HepG2 (cell line): ENCODE results near the gene B3GNT5. TPM values are rescaled to one million over a fixed set of nuclear protein-coding genes. Genes with fewer than 3 reads are reported as not detected.

Source experiments
- ATAC-seq: fragments of 200-7000 bp; cut with Tn5 transposase; 3 replicates; pipeline ENCODE4 v1.9.1; 2020; ENCODE audit warnings: mild to moderate bottlenecking, moderate library complexity
- BruUV-seq: library from RNA; stranded (reverse); fragments of 400-500 nt; replicated peaks from 2 replicates; lab custom pipeline; 2021; lab: Mats Ljungman, UMichigan
- CTCF ChIA-PET: fragments of 300-600 bp; formaldehyde crosslinking; extraction: SDS; loops from one replicate; lab custom pipeline; 2021; ENCODE audit warnings: low total read pairs, inconsistent platforms, low intra/inter-chr PET ratio; lab: Yijun Ruan, JAX
- POLR2A ChIA-PET: fragments of 350-600 bp; sonication (Branson Sonifier 250); formaldehyde crosslinking; loops from one replicate; lab custom pipeline; 2020; ENCODE audit warnings: antibody characterized with exemption, inconsistent platforms; lab: Yijun Ruan, JAX
- DNase-seq: peaks from one replicate; pipeline ENCODE4 v3.0.0-alpha.2; 2015; ENCODE audit warnings: low spot score
- FAIRE-seq: peaks from 3 replicates; lab custom pipeline; 2011; peaks lifted over from hg19 to GRCh38; lab: Jason Lieb, UNC
- H2AFZ ChIP-seq: one replicate; pipeline ENCODE4 v1.6.1; 2011; ENCODE audit warnings: low read length, inconsistent platforms
- H3K27ac ChIP-seq: fragments of 300-600 bp; 3 replicates; pipeline ENCODE4 v1.8.0; 2011; ENCODE audit warnings: mixed run types, mild to moderate bottlenecking, mixed read lengths, low read length, inconsistent platforms; ENCODE audit not compliant: insufficient read depth; ENCODE audit errors: extremely low read length
- H3K27me3 ChIP-seq, 2 experiments: fragments of 200-600 bp in 1 of 2; 2 replicates in 1 of 2; 3 replicates in 1 of 2; pipeline versions ENCODE4 v1.6.0 to v1.8.0; 2011; ENCODE audit warnings: low read length in 2 of 2, mild to moderate bottlenecking in 2 of 2, moderate library complexity in 2 of 2, inconsistent platforms in 1 of 2; ENCODE audit not compliant: insufficient read depth in 2 of 2, control insufficient read depth in 1 of 2
- H3K36me3 ChIP-seq, 2 experiments: fragments of 200-600 bp in 1 of 2; replicated peaks in 1 of 2; 2 replicates in 1 of 2; 3 replicates in 1 of 2; pipeline versions ENCODE4 v1.5.1 to v1.8.0; 2011; ENCODE audit warnings: low read length in 2 of 2, inconsistent platforms in 1 of 2; ENCODE audit not compliant: insufficient read depth in 2 of 2, control insufficient read depth in 1 of 2
- H3K4me1 ChIP-seq: 2 replicates; pipeline ENCODE4 v1.5.1; 2012; ENCODE audit warnings: low read length, inconsistent platforms; ENCODE audit not compliant: insufficient read depth
- H3K4me2 ChIP-seq: 2 replicates; pipeline ENCODE4 v1.6.0; 2011; ENCODE audit warnings: low read depth, low read length, inconsistent platforms
- H3K4me3 ChIP-seq, 3 experiments: fragments of 200-600 bp in 1 of 3; sonication (generic), shearing (Covaris generic) in 1 of 3; replicated peaks in 1 of 3; 2 replicates each; pipeline ENCODE4 v1.5.1; 2011 to 2016; ENCODE audit warnings: low read length in 3 of 3, inconsistent platforms in 2 of 3, low read depth in 2 of 3, mild to moderate bottlenecking in 2 of 3, control low read depth in 1 of 3, mixed read lengths in 1 of 3; ENCODE audit not compliant: insufficient read depth in 1 of 3
- H3K79me2 ChIP-seq: one replicate; pipeline ENCODE4 v1.6.1; 2011; ENCODE audit warnings: low read length, inconsistent platforms; ENCODE audit not compliant: insufficient read depth
- H3K9ac ChIP-seq: 2 replicates; pipeline ENCODE4 v1.6.0; 2011; ENCODE audit warnings: mild to moderate bottlenecking, low read depth, low read length, inconsistent platforms; ENCODE audit not compliant: insufficient read depth
- H3K9me3 ChIP-seq: 2 replicates; pipeline ENCODE4 v1.5.1; 2012; ENCODE audit warnings: mild to moderate bottlenecking, low read length
- H4K20me1 ChIP-seq: 2 replicates; pipeline ENCODE4 v1.6.0; 2011; ENCODE audit warnings: inconsistent platforms, mild to moderate bottlenecking, low read length, moderate library complexity; ENCODE audit not compliant: insufficient read depth
- PCBP1 ChIP-seq: fragments of 200-400 bp; formaldehyde crosslinking; IDR thresholded peaks from 2 replicates; pipeline ENCODE4 v1.6.1; 2017; ENCODE audit warnings: mild to moderate bottlenecking, low read depth, low read length, borderline replicate concordance
- YEATS2 ChIP-seq: sonication (generic); formaldehyde crosslinking; IDR thresholded peaks from 2 replicates; pipeline ENCODE4 v1.4.0; 2020; ENCODE audit warnings: missing genetic modification reagents, borderline replicate concordance
- ZBTB26 ChIP-seq: IDR thresholded peaks from 2 replicates; pipeline ENCODE4 v1.6.1; 2016; ENCODE audit warnings: missing compliant biosample characterization, missing genetic modification reagents, borderline replicate concordance
- ZBTB49 ChIP-seq: sonication (generic); formaldehyde crosslinking; IDR thresholded peaks from 2 replicates; pipeline ENCODE4 v1.4.0; 2020; ENCODE audit warnings: missing genetic modification reagents, borderline replicate concordance
- ZMYM3 ChIP-seq: sonication (generic); formaldehyde crosslinking; IDR thresholded peaks from 2 replicates; pipeline ENCODE4 v1.5.1; 2020; ENCODE audit warnings: mild to moderate bottlenecking, missing genetic modification reagents
- ZNF549 ChIP-seq: sonication (generic); formaldehyde crosslinking; IDR thresholded peaks from 2 replicates; pipeline ENCODE4 v1.5.0; 2020; ENCODE audit warnings: missing genetic modification reagents
- ZNF792 ChIP-seq: IDR thresholded peaks from 2 replicates; pipeline ENCODE4 v1.6.1; 2016
- ZSCAN20 ChIP-seq: sonication (generic); formaldehyde crosslinking; IDR thresholded peaks from 2 replicates; pipeline ENCODE4 v1.4.0; 2020; ENCODE audit warnings: missing genetic modification reagents, mild to moderate bottlenecking, borderline replicate concordance
- WGBS: methylation state at CpG from one replicate; pipeline ENCODE4 v1.1.6; 2017; ENCODE audit warnings: low lambda C conversion rate; 5-methylcytosine and 5-hydroxymethylcytosine counted together
- in situ Hi-C: cut with HindIII; loops from 2 replicates; pipeline ENCODE4 v1.10.0; 2017; ENCODE audit warnings: low pct_unique_long_range_greater_than_20kb; ENCODE audit not compliant: extremely low pct_ligation_motif_present
- intact Hi-C: fragments of 100-400 bp; cut with micrococcal nuclease; formaldehyde crosslinking; loops from one replicate; pipeline ENCODE4 v1.10.0; 2022; ENCODE audit not compliant: unreplicated experiment
- polyA plus RNA-seq, 8 experiments: library from polyadenylated mRNA; depleted of rRNA in 3 of 8; stranded (reverse) in 7 of 8; unstranded in 1 of 8; fragments of >200 nt; fragmentation: Illumina TruSeq in 4 of 8; extraction: Trizol in 4 of 8; gene quantifications; 2 replicates each; pipeline versions ENCODE4 v1.2.1 to v1.2.3, GENCODE V29; 2011 to 2016; ENCODE audit warnings: low read depth in 4 of 8, missing spikeins in 1 of 8, mixed read lengths in 1 of 8; ENCODE audit not compliant: insufficient read depth in 1 of 8
- total RNA-seq, 5 experiments: library from RNA; depleted of rRNA; stranded (reverse); fragments of >200 nt; fragmentation: Illumina TruSeq; extraction: Trizol; gene quantifications; 2 replicates each; pipeline ENCODE4 v1.2.3, GENCODE V29; 2016; ENCODE audit warnings: low read depth in 1 of 5
- TF ChIP-seq, protein P1 (sequence below): sonication (generic); formaldehyde crosslinking; IDR thresholded peaks from 2 replicates; pipeline ENCODE4 v1.5.1; 2020; ENCODE audit warnings: missing genetic modification reagents, mild to moderate bottlenecking, borderline replicate concordance

Gene B3GNT5
- total and polyA plus RNA-seq, 2 of the 13 experiments (the other 11 are each of a cell fraction or from before 2014, with no cell fraction given), result not detected

DNA sequence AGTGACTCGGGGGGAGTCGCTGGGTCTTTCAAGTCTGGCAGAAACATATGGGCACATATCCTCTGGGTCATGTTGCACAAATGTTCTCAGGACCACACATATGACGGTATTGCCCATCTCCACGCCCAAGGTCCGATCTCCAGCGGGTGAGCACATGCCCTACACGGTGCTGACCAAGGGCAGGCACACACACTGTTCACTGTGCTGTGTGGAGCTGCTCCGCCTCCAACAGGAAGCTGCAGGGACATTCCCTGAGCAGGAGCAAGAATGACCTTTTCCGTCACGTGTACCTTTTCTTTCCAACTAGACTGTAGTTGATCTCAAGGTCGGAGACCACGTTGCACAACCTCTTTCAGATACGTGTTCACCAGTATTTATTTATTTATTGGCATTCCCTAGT lies 41.7 kb upstream of the B3GNT5 start (continued):
- TF ChIP-seq YEATS2 (CRISPR knock-in tag), result peak; percentile 30; the same call in 1 of the 2 replicates

- H3K4me1 ChIP-seq, result peaks cover 16% of the 10 kb centered on the region
- ChIA-PET POLR2A (no interaction called here), CTCF (no interaction called here)
- no peak overlapping the region for H3K4me2 ChIP-seq
- no peaks in the 10 kb centered on the region for H3K9me3 ChIP-seq
- H2AFZ ChIP-seq, result no peak overlapping the region
- in situ Hi-C loops (no loop called here), intact Hi-C loops (no loop called here)
- H4K20me1 ChIP-seq, result no peaks in the 10 kb centered on the region
- H3K9ac ChIP-seq, result no peak overlapping the region
- WGBS, result 59% methylated on average over 12 of the region's 12 CpGs
- H3K4me3 ChIP-seq, result no peak overlapping the region
- no peaks in the 10 kb centered on the region for H3K79me2 ChIP-seq
- TF ChIP-seq ZMYM3 (CRISPR knock-in tag) (no peak), ZSCAN20 (CRISPR knock-in tag) (no peak), ZNF792 (CRISPR knock-in tag) (no peak)
- no peak for FAIRE-seq
- no peaks in the 10 kb centered on the region for H3K36me3 ChIP-seq
- BruUV-seq, result no TSS peak
- no peak for ATAC-seq
- H3K27ac ChIP-seq, result no peak overlapping the region
- no peak for DNase-seq
- peaks cover 0 to 14% of the 10 kb centered on the region in 2 experiments; a peak in 1 of 5 replicates for H3K27me3 ChIP-seq
Measured at GRCh38 chr3:183212096-183212495, 41.0 kb upstream of the B3GNT5 start.

DNA sequence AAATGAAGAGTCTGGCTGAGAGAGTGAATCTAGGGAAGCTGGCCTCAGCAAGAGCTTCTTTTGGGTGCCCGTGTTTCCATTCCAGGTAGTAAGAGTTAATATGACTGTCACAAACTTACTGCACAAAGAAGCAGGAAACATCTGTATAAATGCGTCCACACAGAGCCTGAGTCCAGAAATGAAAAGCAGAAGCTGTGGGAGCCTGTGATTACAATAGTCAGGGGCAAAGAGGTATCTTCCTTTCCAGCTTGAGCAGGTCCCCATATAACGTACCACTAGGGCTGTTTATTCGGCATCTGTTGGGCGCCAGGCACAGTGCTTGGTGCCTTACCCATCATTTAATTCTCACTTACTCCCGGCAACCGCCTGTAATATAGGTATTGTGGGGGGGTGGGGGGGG lies 40.5 kb upstream of the B3GNT5 start:
- no peak overlapping the region for H3K4me3 ChIP-seq
- TF ChIP-seq, protein P1, sequence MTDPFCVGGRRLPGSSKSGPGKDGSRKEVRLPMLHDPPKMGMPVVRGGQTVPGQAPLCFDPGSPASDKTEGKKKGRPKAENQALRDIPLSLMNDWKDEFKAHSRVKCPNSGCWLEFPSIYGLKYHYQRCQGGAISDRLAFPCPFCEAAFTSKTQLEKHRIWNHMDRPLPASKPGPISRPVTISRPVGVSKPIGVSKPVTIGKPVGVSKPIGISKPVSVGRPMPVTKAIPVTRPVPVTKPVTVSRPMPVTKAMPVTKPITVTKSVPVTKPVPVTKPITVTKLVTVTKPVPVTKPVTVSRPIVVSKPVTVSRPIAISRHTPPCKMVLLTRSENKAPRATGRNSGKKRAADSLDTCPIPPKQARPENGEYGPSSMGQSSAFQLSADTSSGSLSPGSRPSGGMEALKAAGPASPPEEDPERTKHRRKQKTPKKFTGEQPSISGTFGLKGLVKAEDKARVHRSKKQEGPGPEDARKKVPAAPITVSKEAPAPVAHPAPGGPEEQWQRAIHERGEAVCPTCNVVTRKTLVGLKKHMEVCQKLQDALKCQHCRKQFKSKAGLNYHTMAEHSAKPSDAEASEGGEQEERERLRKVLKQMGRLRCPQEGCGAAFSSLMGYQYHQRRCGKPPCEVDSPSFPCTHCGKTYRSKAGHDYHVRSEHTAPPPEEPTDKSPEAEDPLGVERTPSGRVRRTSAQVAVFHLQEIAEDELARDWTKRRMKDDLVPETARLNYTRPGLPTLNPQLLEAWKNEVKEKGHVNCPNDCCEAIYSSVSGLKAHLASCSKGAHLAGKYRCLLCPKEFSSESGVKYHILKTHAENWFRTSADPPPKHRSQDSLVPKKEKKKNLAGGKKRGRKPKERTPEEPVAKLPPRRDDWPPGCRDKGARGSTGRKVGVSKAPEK (CRISPR knock-in tag), result no peak
- TF ChIP-seq ZBTB49 (CRISPR knock-in tag) (no peak), ZBTB26 (CRISPR knock-in tag) (no peak), ZNF549 (CRISPR knock-in tag) (no peak), PCBP1 (no peak)

More for the DNA sequence above, 40.5 kb upstream of the B3GNT5 start:
- H3K9ac ChIP-seq, result no peak overlapping the region
- FAIRE-seq (no peak), DNase-seq (no peak), ATAC-seq (no peak)
- H2AFZ ChIP-seq, result no peak overlapping the region
- H3K27ac ChIP-seq, result no peak overlapping the region
- WGBS, result 57% methylated on average over 7 of the region's 7 CpGs
- intact Hi-C loops (no loop called here), in situ Hi-C loops (no loop called here)
- no peak overlapping the region for H3K4me2 ChIP-seq
- H4K20me1 ChIP-seq, result no peaks in the 10 kb centered on the region
- peaks cover 16% of the 10 kb centered on the region for H3K4me1 ChIP-seq
- CTCF ChIA-PET, result no interaction called here
- H3K27me3 ChIP-seq, result peaks cover 0 to 11% of the 10 kb centered on the region in 2 experiments; a peak in 1 of 5 replicates
- H3K9me3 ChIP-seq, result no peaks in the 10 kb centered on the region
- BruUV-seq, result no TSS peak
- H3K36me3 ChIP-seq, result no peaks in the 10 kb centered on the region
- no peaks in the 10 kb centered on the region for H3K79me2 ChIP-seq
- POLR2A ChIA-PET, result no interaction called here
